MM.1S (cell line): ENCODE data around the gene SFSWAP.

Experiments
- DNase-seq: peaks from one replicate; pipeline ENCODE4 v3.0.0-alpha.2; 2015
- H2AFZ ChIP-seq: fragments of 300-600 bp; sonication (generic); 2 replicates; pipeline ENCODE4 v1.6.0; 2016; ENCODE audit warnings: antibody characterized with exemption, low read length
- H3F3A ChIP-seq: fragments of 300-600 bp; sonication (generic); 2 replicates; pipeline ENCODE4 v1.6.1; 2016; ENCODE audit warnings: mild to moderate bottlenecking, antibody characterized with exemption, low read length, moderate library complexity, mixed read lengths; ENCODE audit not compliant: insufficient read depth
- H3K27ac ChIP-seq: fragments of 300-600 bp; sonication (generic); 2 replicates; pipeline ENCODE4 v1.5.1; 2016; ENCODE audit warnings: mild to moderate bottlenecking, low read length
- H3K27me3 ChIP-seq: fragments of 300-600 bp; sonication (generic); replicated peaks from 2 replicates; pipeline ENCODE4 v1.6.0; 2016; ENCODE audit warnings: low read length; ENCODE audit not compliant: insufficient read depth
- H3K36me3 ChIP-seq: fragments of 300-600 bp; sonication (generic); replicated peaks from 2 replicates; pipeline ENCODE4 v1.6.1; 2016; ENCODE audit warnings: mild to moderate bottlenecking, low read length, mixed read lengths; ENCODE audit not compliant: insufficient read depth
- H3K4me1 ChIP-seq: fragments of 300-600 bp; sonication (generic); 2 replicates; pipeline ENCODE4 v1.6.1; 2016; ENCODE audit warnings: low read length, mixed read lengths
- H3K4me2 ChIP-seq: fragments of 300-600 bp; sonication (generic); 2 replicates; pipeline ENCODE4 v1.6.0; 2016; ENCODE audit warnings: low read depth, low read length
- H3K4me3 ChIP-seq: fragments of 300-600 bp; sonication (generic); 2 replicates; pipeline ENCODE4 v1.5.1; 2016; ENCODE audit warnings: low read length, mixed read lengths
- H3K79me2 ChIP-seq: fragments of 300-600 bp; sonication (generic); 2 replicates; pipeline ENCODE4 v1.6.1; 2016; ENCODE audit warnings: mixed run types, low read length, mixed read lengths
- H3K9ac ChIP-seq: fragments of 300-600 bp; sonication (generic); 2 replicates; pipeline ENCODE4 v1.6.1; 2016; ENCODE audit warnings: low read length, mixed read lengths
- H3K9me2 ChIP-seq: fragments of 300-600 bp; sonication (generic); replicated peaks from 2 replicates; pipeline ENCODE4 v1.6.1; 2016; ENCODE audit warnings: mild to moderate bottlenecking, low read length, mixed read lengths; ENCODE audit not compliant: insufficient read depth
- H3K9me3 ChIP-seq: fragments of 300-600 bp; sonication (generic); replicated peaks from 2 replicates; pipeline ENCODE4 v1.6.1; 2016; ENCODE audit warnings: mild to moderate bottlenecking, low read length, mixed read lengths; ENCODE audit not compliant: insufficient read depth
- H4K20me1 ChIP-seq: fragments of 300-600 bp; sonication (generic); 2 replicates; pipeline ENCODE4 v1.6.1; 2016; ENCODE audit warnings: mild to moderate bottlenecking, low read length, moderate library complexity, mixed read lengths; ENCODE audit not compliant: insufficient read depth
- CTCF ChIP-seq: fragments of 300-600 bp; sonication (generic); IDR thresholded peaks from 2 replicates; pipeline ENCODE4 v1.5.1; 2016; ENCODE audit warnings: antibody characterized with exemption, low read length, mixed read lengths
- EZH2 ChIP-seq: fragments of 300-600 bp; sonication (generic); optimal IDR thresholded peaks from 2 replicates; pipeline ENCODE3; 2017; ENCODE audit warnings: low read depth, mild to moderate bottlenecking, antibody characterized with exemption, low read length, mixed read lengths
- EZH2phosphoT487 ChIP-seq: fragments of 300-600 bp; sonication (generic); IDR thresholded peaks from 2 replicates; pipeline ENCODE4 v1.6.1; 2018; ENCODE audit warnings: antibody characterized with exemption, low read length

SFSWAP gene

GRCh38 chr12:131796411-131796736 is 85.5 kb downstream of the SFSWAP start:
- Histone ChIP-seq H3K36me3 (no peaks in the 10 kb centered on the region), H2AFZ (no peak overlapping the region), H3K9ac (no peak overlapping the region), H3K27ac (no peak overlapping the region), H4K20me1 (no peaks in the 10 kb centered on the region), H3K79me2 (no peaks in the 10 kb centered on the region), H3K9me3 (no peaks in the 10 kb centered on the region), H3K4me3 (no peak overlapping the region), H3K4me1 (no peaks in the 10 kb centered on the region), H3F3A (no peaks in the 10 kb centered on the region), H3K4me2 (no peak overlapping the region), H3K9me2 (no peaks in the 10 kb centered on the region), H3K27me3 (no peaks in the 10 kb centered on the region)
- TF ChIP-seq CTCF (no peak), EZH2 (no peak), EZH2phosphoT487 (no peak)
- no peak for DNase-seq

GRCh38 chr12:131796754-131797587 is 86.1 kb downstream of the SFSWAP start:
- no peak overlapping the region for H3K9ac ChIP-seq
- no peaks in the 10 kb centered on the region for H3K4me1 ChIP-seq
- no peaks in the 10 kb centered on the region for H3K9me2 ChIP-seq
- H3K79me2 ChIP-seq: no peaks in the 10 kb centered on the region
- no peaks in the 10 kb centered on the region for H3K36me3 ChIP-seq
- no peaks in the 10 kb centered on the region for H3F3A ChIP-seq
- no peaks in the 10 kb centered on the region for H4K20me1 ChIP-seq
- H3K27me3 ChIP-seq: no peaks in the 10 kb centered on the region
- H3K27ac ChIP-seq: no peak overlapping the region
- TF ChIP-seq EZH2phosphoT487: no peak
- TF ChIP-seq EZH2: no peak
- TF ChIP-seq CTCF: no peak
- H3K4me2 ChIP-seq: no peak overlapping the region
- H3K4me3 ChIP-seq: no peak overlapping the region
- H2AFZ ChIP-seq: no peak overlapping the region
- H3K9me3 ChIP-seq: no peaks in the 10 kb centered on the region
- no peak for DNase-seq

- H3K27ac ChIP-seq: no peak overlapping the region
- no peak overlapping the region for H3K4me2 ChIP-seq
- no peak overlapping the region for H3K9ac ChIP-seq
- no peaks in the 10 kb centered on the region for H3K27me3 ChIP-seq
- no peak overlapping the region for H3K4me3 ChIP-seq
- no peak for TF ChIP-seq EZH2
- no peak for TF ChIP-seq EZH2phosphoT487
- TF ChIP-seq CTCF: no peak
- no peaks in the 10 kb centered on the region for H3K4me1 ChIP-seq
- no peak for DNase-seq
- no peaks in the 10 kb centered on the region for H3K9me2 ChIP-seq
- no peak overlapping the region for H2AFZ ChIP-seq
- H4K20me1 ChIP-seq: no peaks in the 10 kb centered on the region
- H3F3A ChIP-seq: no peaks in the 10 kb centered on the region
- no peaks in the 10 kb centered on the region for H3K36me3 ChIP-seq
- H3K79me2 ChIP-seq: no peaks in the 10 kb centered on the region
- no peaks in the 10 kb centered on the region for H3K9me3 ChIP-seq
Observed at GRCh38 chr12:131797588-131797934, 86.7 kb downstream of the SFSWAP start.
